GM04503 (cell line): ENCODE measurements around the gene SLC24A1.
A peak's percentile ranks its signal among the peaks of the same experiment; 100 is the strongest.
"Not testable (repeated sequence)": the region's sequence is repeated elsewhere in the genome, so short reads cannot be mapped to it uniquely, and the experiment has no call there.

Experiments used
- DNase-seq: peaks from one replicate; pipeline ENCODE4 v3.0.0-alpha.2; 2012; ENCODE audit warnings: low read depth

Gene SLC24A1

GRCh38 chr15:65621638-65622037, at the start of gene SLC24A1:
TSS of gene SLC24A1 (plus strand) at chr15:65621938. CDS start at chr15:65624081, 2,143 bp downstream.
- DNase-seq = no peak

- DNase-seq = no peak
Measured at GRCh38 chr15:65571971-65572370, 49.8 kb upstream of the SLC24A1 start.

DNA sequence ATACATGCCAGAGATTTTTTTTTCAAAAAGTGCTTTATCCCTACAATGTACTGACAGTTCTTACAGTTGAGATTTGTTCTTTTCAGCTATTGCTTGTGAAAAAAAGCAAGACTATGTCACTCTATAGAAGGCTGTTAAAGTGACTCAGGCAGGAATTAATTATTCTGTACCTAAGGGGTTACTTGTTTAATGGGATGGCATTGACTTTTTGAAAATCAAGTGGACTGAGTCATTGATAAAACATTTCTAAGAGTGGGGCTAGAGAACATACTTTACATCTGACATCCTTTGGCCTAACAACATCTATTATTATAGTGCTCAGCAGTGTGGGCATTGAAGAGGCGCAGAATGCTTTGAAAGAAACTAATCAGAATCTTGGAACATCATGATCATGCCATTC, 45.1 kb upstream of the SLC24A1 start:
- peak; percentile 39 for DNase-seq

DNA sequence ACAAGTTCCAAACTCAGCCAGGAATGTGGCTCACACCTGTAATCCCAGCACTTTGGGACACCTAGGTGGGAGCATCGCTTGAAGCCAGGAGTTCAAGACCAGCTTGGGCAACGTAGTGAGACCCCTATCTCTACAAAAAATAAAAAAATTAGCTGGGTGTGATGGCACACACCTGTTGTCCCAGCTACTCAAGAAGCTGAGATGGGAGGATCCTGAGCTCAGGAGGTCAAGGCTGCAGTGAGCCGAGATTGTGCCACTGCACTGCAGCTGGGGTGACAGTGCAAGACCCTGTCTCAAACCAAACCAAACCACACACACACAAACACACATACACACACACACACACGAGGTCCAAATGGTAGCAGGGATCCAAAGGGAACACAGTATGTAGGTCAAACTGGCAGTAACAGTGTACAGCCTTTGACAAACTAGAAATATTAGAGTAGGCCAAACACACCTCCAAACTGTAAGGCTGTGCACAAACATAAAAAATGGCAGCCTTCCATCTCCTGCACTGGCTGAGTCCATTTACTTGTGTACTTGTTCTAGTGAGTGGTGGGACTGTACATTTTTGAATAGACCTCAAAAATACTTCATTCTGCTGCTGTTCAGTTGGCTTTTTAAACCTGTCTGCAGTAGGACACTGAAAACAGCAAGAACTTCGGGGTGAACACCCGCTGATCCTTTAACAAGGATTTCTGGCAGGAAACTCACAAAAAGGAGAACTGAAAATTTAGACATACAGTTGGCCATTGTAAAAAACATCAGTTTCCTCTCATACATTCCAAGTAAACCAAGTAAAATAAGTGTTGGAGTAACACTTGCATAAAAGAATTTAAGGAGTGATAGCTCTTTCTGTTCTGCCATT, 44.4 kb upstream of the SLC24A1 start:
- DNase-seq = no peak

DNA sequence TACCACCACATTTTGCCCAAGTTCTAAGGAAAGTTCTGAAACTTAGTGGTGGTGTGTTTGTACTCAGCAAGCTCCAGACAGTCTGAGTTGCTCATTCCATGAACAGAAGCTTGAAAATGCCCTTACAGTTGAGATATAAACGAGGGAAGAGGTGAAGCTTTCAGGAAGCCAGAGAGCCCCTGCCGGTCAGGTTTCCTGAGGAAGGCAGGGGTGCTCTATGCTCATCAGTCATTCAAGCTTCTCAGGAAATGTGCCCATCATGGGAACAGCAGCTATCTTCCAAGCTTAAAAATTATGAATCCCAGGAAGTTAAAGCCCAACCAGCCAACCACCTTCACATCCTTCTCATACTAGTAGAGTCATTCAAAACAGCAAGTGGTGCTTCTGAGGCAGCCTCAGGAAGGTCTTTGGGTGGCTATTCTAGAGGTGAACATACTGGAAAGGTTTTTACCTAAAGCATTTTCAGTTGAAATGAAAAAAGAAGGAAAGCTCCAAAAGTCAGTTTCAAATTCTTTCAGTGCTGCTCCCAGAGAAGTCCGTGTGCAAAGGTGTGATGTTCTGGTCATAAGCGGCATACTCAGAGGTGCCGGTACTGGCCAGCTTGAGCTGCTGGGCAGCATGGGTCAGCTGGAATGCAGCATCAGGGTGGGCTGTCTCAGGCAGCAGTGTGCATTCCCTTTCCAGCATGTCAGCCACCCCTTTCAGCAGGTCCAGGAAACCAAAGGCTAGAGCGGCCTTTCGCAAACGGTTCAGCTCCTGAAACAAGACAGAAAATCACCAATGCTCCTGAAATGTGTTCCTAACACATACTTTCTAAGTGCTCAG, 42.6 kb upstream of the SLC24A1 start:
- DNase-seq = no peak

- no peak for DNase-seq
Measured at GRCh38 chr15:65579762-65580161, 42.0 kb upstream of the SLC24A1 start.

GRCh38 chr15:65580287-65580686, 41.5 kb upstream of the SLC24A1 start:
- DNase-seq = peak; percentile 47

GRCh38 chr15:65583701-65584100, 38.0 kb upstream of the SLC24A1 start:
- no peak for DNase-seq

- DNase-seq = no peak
Measured at GRCh38 chr15:65584241-65584640, 37.5 kb upstream of the SLC24A1 start.

GRCh38 chr15:65587094-65587493, 34.6 kb upstream of the SLC24A1 start:
- no peak for DNase-seq

GRCh38 chr15:65595960-65596359, 25.8 kb upstream of the SLC24A1 start:
- DNase-seq = no peak

GRCh38 chr15:65598468-65598867, 23.3 kb upstream of the SLC24A1 start:
- no peak for DNase-seq

- DNase-seq = no peak
Measured at GRCh38 chr15:65599677-65600076, 22.1 kb upstream of the SLC24A1 start.

DNA sequence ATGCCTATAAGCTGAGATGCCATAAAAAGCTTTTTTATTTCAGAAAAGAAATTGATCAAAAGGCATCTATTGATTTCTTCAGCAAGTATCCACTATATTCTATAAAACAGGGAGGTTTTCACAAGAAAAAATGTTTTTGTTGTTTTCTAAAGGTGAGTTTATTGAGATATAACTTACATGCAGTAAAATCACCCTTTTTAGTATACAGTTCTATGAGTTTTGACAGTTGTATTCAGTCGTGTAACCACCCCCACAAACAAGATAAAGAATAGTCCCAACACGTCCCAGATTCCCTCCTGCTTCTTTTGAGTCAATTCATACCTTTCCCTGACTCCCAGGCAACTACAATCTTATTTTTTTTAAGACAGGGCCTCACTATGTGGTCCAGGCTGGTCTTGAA, 18.6 kb upstream of the SLC24A1 start:
- DNase-seq = no peak

DNA sequence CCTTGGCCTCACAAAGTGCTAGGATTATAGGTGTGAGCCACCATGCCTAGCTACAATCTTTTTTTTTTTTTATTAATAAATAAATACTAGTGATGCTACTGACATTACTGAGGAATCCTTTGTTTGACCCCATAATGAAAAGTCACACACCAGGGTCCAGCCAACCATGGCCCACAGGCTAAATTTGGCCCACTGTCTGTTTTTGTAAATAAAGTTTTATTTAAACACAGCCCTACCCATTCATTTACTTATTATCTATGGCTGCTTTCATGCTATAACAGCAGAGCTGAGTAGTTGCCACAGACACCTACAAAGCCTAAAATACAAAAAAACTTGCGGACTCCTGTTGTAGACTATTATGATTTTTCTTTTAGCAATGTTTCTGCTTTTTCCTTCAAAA, 18.2 kb upstream of the SLC24A1 start:
- DNase-seq = no peak

GRCh38 chr15:65610871-65611718, 10.6 kb upstream of the SLC24A1 start, which contains the start of gene INTS14:
TSS of gene INTS14 (minus strand) at chr15:65611131. CDS start at chr15:65607380, 3,751 bp downstream.
- peak; percentile 70 for DNase-seq

GRCh38 chr15:65611888-65612615, 9.7 kb upstream of the SLC24A1 start:
- DNase-seq = no peak

DNA sequence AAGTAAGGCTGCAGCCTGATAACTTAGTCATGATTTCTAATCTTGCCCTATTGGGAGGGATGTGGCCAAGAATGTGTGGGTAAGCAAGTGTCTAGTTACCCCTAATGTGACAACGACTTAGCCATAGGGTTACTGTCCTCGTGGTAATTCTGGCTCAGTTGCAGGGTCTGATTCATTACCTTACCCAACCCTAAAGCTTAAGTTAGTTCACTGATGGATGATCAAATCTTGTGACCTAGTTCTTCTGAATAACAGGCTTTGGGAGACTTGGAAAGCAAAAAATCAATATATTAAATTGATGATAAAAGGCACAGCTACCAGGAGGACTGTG, 9.2 kb upstream of the SLC24A1 start:
- DNase-seq = no peak

- DNase-seq = no peak
Measured at GRCh38 chr15:65612949-65613744, 8.6 kb upstream of the SLC24A1 start.

GRCh38 chr15:65615887-65616286, 5.9 kb upstream of the SLC24A1 start:
- not testable (repeated sequence) for DNase-seq
